Esophagus (tissue), 2 donors: ENCODE measurements around the gene MBTD1. TPM values are rescaled to one million over a fixed set of nuclear protein-coding genes. Genes with fewer than 3 reads are reported as not detected.

Source experiments
- H3K27ac ChIP-seq, 2 donors: one replicate each; pipeline ENCODE4 v1.5.1; 2013; ENCODE audit warnings: low read depth in 2 of 2, mild to moderate bottlenecking in 2 of 2, inconsistent platforms in 1 of 2, low read length in 1 of 2, moderate library complexity in 1 of 2
- H3K27me3 ChIP-seq, 2 donors: one replicate each; pipeline ENCODE4 v1.6.1; 2013; ENCODE audit warnings: low read length in 2 of 2, control low read depth in 1 of 2, mild to moderate bottlenecking in 1 of 2; ENCODE audit not compliant: insufficient read depth in 2 of 2, control insufficient read depth in 1 of 2
- H3K36me3 ChIP-seq, 2 donors: one replicate each; pipeline ENCODE4 v1.6.1; 2013; ENCODE audit warnings: low read length in 1 of 2; ENCODE audit not compliant: control insufficient read depth in 2 of 2, insufficient read depth in 2 of 2
- H3K4me1 ChIP-seq, 2 donors: one replicate each; pipeline ENCODE4 v1.6.1; 2013; ENCODE audit warnings: low read length in 1 of 2; ENCODE audit not compliant: control insufficient read depth in 2 of 2, insufficient read depth in 2 of 2
- H3K4me3 ChIP-seq, 2 donors: one replicate each; pipeline ENCODE4 v1.5.1; 2013; ENCODE audit warnings: low read length in 2 of 2, mild to moderate bottlenecking in 2 of 2, low read depth in 1 of 2, moderate library complexity in 1 of 2
- H3K9me3 ChIP-seq, 2 donors: one replicate each; pipeline ENCODE4 v1.6.1; 2013; ENCODE audit warnings: mild to moderate bottlenecking in 2 of 2, low read depth in 1 of 2, low read length in 1 of 2, moderate library complexity in 1 of 2; ENCODE audit not compliant: control insufficient read depth in 2 of 2, insufficient read depth in 1 of 2
- WGBS, 2 donors: extraction: QIAGEN DNeasy Blood & Tissue Kit; methylation state at CpG; one replicate each; pipeline ENCODE4 v1.1.7; 2013; 5-methylcytosine and 5-hydroxymethylcytosine counted together
- polyA plus RNA-seq, 2 donors: library from polyadenylated mRNA; stranded (reverse); fragments of 200-250 nt; gene quantifications; one replicate each; pipeline ENCODE4 v1.2.3, GENCODE V29; 2013
- donor health status: healthy with polysubstance abuse.
- donor health status: Bipolar disorder and iron deficiency.

MBTD1 gene
- polyA plus RNA-seq, 2 donors: 3.9 to 8.0 TPM

DNA sequence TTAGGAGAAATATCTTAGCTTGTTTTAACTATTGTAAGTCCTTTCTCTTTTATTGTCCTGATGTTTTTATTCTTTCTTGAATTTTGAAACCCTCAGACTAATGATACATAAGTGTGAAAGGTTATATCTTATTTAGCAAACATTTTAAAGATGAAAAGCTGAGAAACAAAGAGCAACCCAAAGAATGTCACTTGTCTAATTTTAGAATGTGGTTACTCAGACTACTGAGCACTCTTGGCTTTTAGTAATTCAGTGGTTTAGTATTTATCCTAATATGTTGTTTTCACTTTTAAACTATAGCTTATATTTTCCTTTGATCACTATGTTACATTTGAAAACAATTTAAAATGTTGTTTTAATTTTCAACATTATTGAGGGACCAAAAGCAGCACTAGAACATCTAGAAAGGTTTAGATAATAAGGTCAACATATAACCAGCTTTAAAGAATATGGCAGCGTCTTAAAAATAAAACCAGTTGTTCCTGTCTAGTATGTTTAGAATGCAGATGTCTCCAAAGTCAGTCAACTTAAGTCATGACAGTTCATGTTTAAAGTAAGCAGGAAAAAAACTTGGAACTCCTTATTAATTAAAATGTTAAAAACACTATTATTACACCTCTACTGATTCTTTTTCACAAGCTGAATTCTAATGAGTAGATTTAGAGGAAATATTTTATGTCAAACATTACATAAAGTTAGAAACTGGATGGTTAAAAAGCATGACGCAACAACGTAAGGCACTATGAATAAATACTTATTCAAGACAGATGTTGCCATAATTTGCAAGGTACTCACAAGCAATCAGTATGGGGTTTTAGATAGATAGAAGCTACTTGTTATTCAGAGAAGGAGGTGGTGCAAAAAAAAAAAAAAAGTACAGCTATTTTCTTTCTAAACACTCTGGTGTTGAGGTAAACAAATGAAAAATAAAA lies 2.4 kb downstream of the MBTD1 start:
- H3K36me3 ChIP-seq: no peaks in the 10 kb centered on the region
- peaks cover 0 to 9% of the 10 kb centered on the region in 2 donors for H3K4me1 ChIP-seq
- H3K27me3 ChIP-seq: no peaks in the 10 kb centered on the region
- no peaks in the 10 kb centered on the region for H3K9me3 ChIP-seq
- H3K4me3 ChIP-seq: no peak overlapping the region
- whole genome bisulfite sequencing, 2 donors: 55 to 66% methylated on average over 3 of the region's 3 CpGs
- H3K27ac ChIP-seq: no peak overlapping the region

- Histone ChIP-seq H3K27ac (no peak overlapping the region), H3K4me3 (no peak overlapping the region), H3K36me3 (no peaks in the 10 kb centered on the region), H3K4me1 (peaks cover 0 to 2% of the 10 kb centered on the region in 2 donors), H3K27me3 (no peaks in the 10 kb centered on the region), H3K9me3 (no peaks in the 10 kb centered on the region)
- WGBS, 2 donors: 69 to 87% methylated on average over 3 of the region's 3 CpGs
Measured at GRCh38 chr17:51256101-51256500, 3.7 kb downstream of the MBTD1 start.

- H3K27ac ChIP-seq: no peak overlapping the region
- no peak overlapping the region for H3K4me3 ChIP-seq
- no peaks in the 10 kb centered on the region for H3K36me3 ChIP-seq
- peaks cover 0 to 2% of the 10 kb centered on the region in 2 donors for H3K4me1 ChIP-seq
- 68 to 88% methylated on average over 6 of the region's 6 CpGs for WGBS, 2 donors
- no peaks in the 10 kb centered on the region for H3K27me3 ChIP-seq
- no peaks in the 10 kb centered on the region for H3K9me3 ChIP-seq
Measured at GRCh38 chr17:51255673-51256072, 4.2 kb downstream of the MBTD1 start.

DNA sequence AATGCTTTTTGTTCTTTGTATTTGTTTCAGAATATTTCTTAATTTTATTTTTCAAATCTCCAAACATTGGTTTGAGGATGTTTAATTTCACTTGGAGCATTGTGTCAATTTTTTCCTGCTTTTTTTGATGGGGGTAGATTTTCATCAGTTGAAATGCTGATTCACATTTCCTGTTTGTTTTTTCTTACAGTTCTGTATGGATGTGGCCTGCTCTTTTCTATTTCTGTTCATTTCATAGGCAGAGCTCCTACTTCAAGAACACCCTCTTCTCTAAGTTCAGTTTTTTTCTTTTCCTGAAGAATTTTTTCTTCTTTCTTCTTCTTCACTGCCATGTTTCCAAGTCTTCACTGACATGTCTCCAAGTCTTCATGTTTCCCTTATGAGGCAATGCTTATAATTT lies 8.8 kb downstream of the MBTD1 start:
- no peaks in the 10 kb centered on the region for H3K9me3 ChIP-seq
- H3K4me3 ChIP-seq: no peak overlapping the region
- no peak overlapping the region for H3K27ac ChIP-seq
- no peaks in the 10 kb centered on the region for H3K36me3 ChIP-seq
- H3K4me1 ChIP-seq: no peaks in the 10 kb centered on the region
- no peaks in the 10 kb centered on the region for H3K27me3 ChIP-seq

GRCh38 chr17:51250314-51250840 lies 9.5 kb downstream of the MBTD1 start:
- no peaks in the 10 kb centered on the region for H3K4me1 ChIP-seq
- H3K4me3 ChIP-seq: no peak overlapping the region
- 98 to 99% methylated on average over 3 of the region's 3 CpGs for WGBS, 2 donors
- no peaks in the 10 kb centered on the region for H3K9me3 ChIP-seq
- H3K36me3 ChIP-seq: no peaks in the 10 kb centered on the region
- no peaks in the 10 kb centered on the region for H3K27me3 ChIP-seq
- no peak overlapping the region for H3K27ac ChIP-seq

GRCh38 chr17:51245535-51245934 lies 14.3 kb downstream of the MBTD1 start:
- Histone ChIP-seq H3K27me3 (no peaks in the 10 kb centered on the region), H3K27ac (no peak overlapping the region), H3K9me3 (no peaks in the 10 kb centered on the region), H3K4me1 (no peaks in the 10 kb centered on the region), H3K4me3 (no peak overlapping the region), H3K36me3 (no peaks in the 10 kb centered on the region)
- WGBS, 2 donors: 91 to 97% methylated on average over 1 of the region's 1 CpG

GRCh38 chr17:51244041-51244440 lies 15.8 kb downstream of the MBTD1 start:
- no peaks in the 10 kb centered on the region for H3K4me1 ChIP-seq
- no peaks in the 10 kb centered on the region for H3K27me3 ChIP-seq
- H3K9me3 ChIP-seq: no peaks in the 10 kb centered on the region

GRCh38 chr17:51240275-51240674 lies 19.6 kb downstream of the MBTD1 start:
- Histone ChIP-seq H3K4me1 (no peaks in the 10 kb centered on the region), H3K9me3 (no peaks in the 10 kb centered on the region), H3K27me3 (no peaks in the 10 kb centered on the region), H3K4me3 (no peak overlapping the region), H3K27ac (no peak overlapping the region), H3K36me3 (no peaks in the 10 kb centered on the region)
- WGBS, 2 donors: 83 to 94% methylated on average over 2 of the region's 2 CpGs

More at GRCh38 chr17:51244041-51244440, 15.8 kb downstream of the MBTD1 start:
- H3K36me3 ChIP-seq: no peaks in the 10 kb centered on the region
- H3K4me3 ChIP-seq: no peak overlapping the region
- WGBS, 2 donors: 78% methylated on average over 4 of the region's 4 CpGs
- no peak overlapping the region for H3K27ac ChIP-seq

DNA sequence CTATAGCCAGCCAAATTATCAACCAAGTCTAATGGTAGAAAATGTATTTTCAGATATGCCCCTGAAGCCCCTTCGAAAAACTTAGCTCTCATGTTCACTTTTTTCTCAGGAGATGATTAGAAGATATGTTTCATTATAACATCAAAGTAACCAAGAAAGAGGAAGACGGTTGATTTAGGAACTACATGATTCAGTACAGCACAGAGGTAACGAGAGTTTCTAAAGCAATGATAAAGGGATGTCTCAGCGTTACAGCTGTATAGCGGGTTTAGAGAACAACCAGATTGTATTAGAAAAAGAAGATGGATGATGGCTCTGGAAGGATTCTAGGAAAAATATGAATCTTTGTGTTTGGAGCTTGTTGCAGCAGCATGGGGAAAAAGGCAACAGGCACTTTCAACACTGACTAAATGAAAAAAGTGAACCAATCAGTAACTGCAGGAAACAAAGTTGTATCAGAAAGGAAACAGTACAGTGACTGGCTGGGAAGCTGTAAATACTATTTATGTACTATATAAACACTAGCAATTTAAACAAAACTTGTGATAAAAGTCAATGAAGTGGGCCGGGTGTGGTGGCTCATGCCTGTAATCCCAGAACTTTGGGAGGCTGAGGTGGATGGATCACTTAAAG lies 21.5 kb downstream of the MBTD1 start:
- WGBS, 2 donors: 68 to 80% methylated on average over 6 of the region's 6 CpGs
- H3K9me3 ChIP-seq: no peaks in the 10 kb centered on the region
- no peaks in the 10 kb centered on the region for H3K27me3 ChIP-seq
- no peak overlapping the region for H3K27ac ChIP-seq
- no peaks in the 10 kb centered on the region for H3K36me3 ChIP-seq
- H3K4me1 ChIP-seq: no peaks in the 10 kb centered on the region
- no peak overlapping the region for H3K4me3 ChIP-seq
